WERI-Rb-1 (cell line): ENCODE results near the gene AFG3L2.

Source experiments
- DNase-seq: peaks from one replicate; pipeline ENCODE4 v3.0.0-alpha.2; 2020
- H3K27ac ChIP-seq: fragments of 250-450 bp; sonication (Bioruptor Pico); 2 replicates; pipeline ENCODE4 v1.5.1; 2020; ENCODE audit warnings: mild to moderate bottlenecking, moderate library complexity
- H3K27me3 ChIP-seq: fragments of 250-450 bp; sonication (Bioruptor Pico); 2 replicates; pipeline ENCODE4 v1.5.1; 2021; ENCODE audit warnings: mild to moderate bottlenecking, low read depth, moderate library complexity; ENCODE audit not compliant: insufficient read depth, severe bottlenecking
- H3K36me3 ChIP-seq: fragments of 250-450 bp; sonication (Bioruptor Pico); 2 replicates; pipeline ENCODE4 v1.5.1; 2020; ENCODE audit warnings: mild to moderate bottlenecking, moderate library complexity
- H3K4me3 ChIP-seq: 2 replicates; pipeline ENCODE4 v1.5.1; 2011; ENCODE audit warnings: low read depth, mild to moderate bottlenecking, control low read depth, low read length
- H3K9me3 ChIP-seq: fragments of 250-450 bp; sonication (Bioruptor Pico); 2 replicates; pipeline ENCODE4 v1.5.1; 2021; ENCODE audit warnings: mild to moderate bottlenecking, moderate library complexity; ENCODE audit not compliant: severe bottlenecking
- TF ChIP-seq, protein P1 (sequence below): IDR thresholded peaks from 2 replicates; pipeline ENCODE4 v1.5.1; 2011; ENCODE audit warnings: low read depth, mild to moderate bottlenecking, control low read depth, inconsistent platforms, low read length

Gene AFG3L2

DNA sequence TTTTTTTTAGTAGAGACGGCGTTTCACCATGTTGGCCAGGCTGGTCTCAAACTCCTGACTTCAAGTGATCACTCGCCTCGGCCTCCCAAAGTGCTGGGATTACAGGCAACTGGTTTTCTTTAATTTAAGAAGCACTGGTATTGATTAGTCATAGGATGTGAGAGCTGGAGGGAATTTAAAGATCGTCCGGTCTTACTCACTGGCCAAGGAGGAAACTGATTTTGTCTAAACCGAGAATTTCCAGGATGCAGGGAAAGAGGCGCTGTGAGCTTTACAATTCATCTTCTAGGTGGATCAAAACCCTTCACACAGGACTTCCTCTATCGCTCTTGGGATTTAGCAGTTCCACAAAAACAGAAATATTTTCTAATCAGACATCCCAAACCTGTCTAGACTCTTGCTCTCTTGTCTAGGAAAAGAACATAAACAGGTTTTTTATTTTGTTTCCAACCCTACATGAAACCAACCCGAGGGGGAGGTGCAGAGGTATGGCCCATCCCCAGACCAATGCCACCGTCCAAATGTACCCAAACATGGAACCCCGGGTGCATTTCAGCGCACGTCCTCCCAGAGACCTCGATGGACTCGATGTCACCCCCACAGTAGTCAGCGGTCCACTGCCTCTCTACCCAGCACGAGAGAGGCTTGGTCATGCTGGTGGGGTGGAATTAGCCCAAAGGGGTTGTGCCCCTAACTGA, 81.5 kb downstream of the AFG3L2 start:
- no peaks in the 10 kb centered on the region for H3K27me3 ChIP-seq
- no peak overlapping the region for H3K4me3 ChIP-seq
- no peak for DNase-seq
- TF ChIP-seq, protein P1, sequence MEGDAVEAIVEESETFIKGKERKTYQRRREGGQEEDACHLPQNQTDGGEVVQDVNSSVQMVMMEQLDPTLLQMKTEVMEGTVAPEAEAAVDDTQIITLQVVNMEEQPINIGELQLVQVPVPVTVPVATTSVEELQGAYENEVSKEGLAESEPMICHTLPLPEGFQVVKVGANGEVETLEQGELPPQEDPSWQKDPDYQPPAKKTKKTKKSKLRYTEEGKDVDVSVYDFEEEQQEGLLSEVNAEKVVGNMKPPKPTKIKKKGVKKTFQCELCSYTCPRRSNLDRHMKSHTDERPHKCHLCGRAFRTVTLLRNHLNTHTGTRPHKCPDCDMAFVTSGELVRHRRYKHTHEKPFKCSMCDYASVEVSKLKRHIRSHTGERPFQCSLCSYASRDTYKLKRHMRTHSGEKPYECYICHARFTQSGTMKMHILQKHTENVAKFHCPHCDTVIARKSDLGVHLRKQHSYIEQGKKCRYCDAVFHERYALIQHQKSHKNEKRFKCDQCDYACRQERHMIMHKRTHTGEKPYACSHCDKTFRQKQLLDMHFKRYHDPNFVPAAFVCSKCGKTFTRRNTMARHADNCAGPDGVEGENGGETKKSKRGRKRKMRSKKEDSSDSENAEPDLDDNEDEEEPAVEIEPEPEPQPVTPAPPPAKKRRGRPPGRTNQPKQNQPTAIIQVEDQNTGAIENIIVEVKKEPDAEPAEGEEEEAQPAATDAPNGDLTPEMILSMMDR: no peak
- H3K27ac ChIP-seq: no peak overlapping the region
- H3K9me3 ChIP-seq: no peaks in the 10 kb centered on the region
- no peaks in the 10 kb centered on the region for H3K36me3 ChIP-seq

DNA sequence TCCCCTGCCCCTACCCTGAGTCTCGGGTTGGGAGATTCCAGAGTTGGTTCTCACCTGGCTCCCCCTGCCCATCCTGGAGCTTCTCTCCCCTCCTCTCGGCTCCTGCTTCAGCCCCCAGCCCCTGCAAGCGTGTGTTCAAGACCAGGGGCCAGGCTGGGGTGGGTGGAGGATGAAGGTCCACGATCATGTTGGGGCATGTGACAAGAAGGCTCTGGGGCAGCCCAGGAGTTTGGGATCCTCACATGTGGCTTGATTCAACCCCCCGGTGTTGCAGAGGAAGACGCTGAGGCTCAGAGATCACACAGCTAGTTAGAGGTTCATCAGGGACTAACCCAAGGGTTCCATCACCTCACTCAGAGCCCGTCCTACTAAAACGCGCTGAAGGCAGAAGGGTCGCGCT, 83.2 kb downstream of the AFG3L2 start:
- TF ChIP-seq, protein P1: no peak
- Histone ChIP-seq H3K27ac (no peak overlapping the region), H3K36me3 (no peaks in the 10 kb centered on the region), H3K4me3 (no peak overlapping the region), H3K27me3 (no peaks in the 10 kb centered on the region), H3K9me3 (no peaks in the 10 kb centered on the region)
- DNase-seq: no peak

DNA sequence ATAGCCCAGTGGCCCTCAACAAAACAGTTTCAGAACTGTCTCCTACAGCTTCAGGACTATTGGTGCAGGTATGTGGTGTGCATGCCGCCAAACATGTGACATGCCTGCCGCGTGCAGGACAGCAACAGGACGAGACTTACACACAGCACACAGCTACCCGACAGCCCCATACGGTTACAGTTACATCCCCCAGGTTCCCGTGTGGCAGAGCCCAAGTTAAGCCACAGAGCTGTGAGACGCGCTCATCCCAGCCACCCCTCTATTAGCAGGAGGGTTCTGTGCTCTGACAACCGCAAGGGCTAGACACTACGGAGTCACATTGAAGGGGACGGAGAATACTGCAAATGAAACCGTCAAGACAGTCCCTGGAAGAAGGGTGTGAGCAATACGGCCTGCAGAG, 85.3 kb downstream of the AFG3L2 start:
- TF ChIP-seq, protein P1: no peak
- no peak overlapping the region for H3K4me3 ChIP-seq
- H3K36me3 ChIP-seq: no peaks in the 10 kb centered on the region
- H3K9me3 ChIP-seq: no peaks in the 10 kb centered on the region
- no peaks in the 10 kb centered on the region for H3K27me3 ChIP-seq
- no peak overlapping the region for H3K27ac ChIP-seq
- no peak for DNase-seq

DNA sequence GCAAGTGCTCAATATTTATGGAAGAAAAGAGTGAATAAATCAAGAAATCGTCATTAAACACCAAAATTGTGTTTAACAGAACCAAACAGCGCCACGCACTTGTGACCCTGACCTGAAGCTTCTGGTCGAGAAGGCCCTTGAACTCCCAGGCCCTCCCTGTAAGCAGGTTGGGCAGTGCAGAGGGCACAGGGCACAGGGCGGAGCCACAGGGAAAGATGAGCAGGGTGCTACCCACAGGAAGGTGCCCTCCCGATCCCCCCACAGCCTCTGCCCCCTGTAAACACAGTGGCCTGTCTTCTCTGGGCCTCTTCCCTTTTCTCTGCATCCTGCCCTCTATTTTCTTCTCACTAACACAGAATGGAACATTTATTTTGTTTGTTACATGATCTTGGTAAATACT, 85.9 kb downstream of the AFG3L2 start:
- H3K27me3 ChIP-seq: no peaks in the 10 kb centered on the region
- no peak overlapping the region for H3K4me3 ChIP-seq
- TF ChIP-seq, protein P1: no peak
- no peaks in the 10 kb centered on the region for H3K9me3 ChIP-seq
- H3K36me3 ChIP-seq: no peaks in the 10 kb centered on the region
- no peak overlapping the region for H3K27ac ChIP-seq
- DNase-seq: no peak

DNA sequence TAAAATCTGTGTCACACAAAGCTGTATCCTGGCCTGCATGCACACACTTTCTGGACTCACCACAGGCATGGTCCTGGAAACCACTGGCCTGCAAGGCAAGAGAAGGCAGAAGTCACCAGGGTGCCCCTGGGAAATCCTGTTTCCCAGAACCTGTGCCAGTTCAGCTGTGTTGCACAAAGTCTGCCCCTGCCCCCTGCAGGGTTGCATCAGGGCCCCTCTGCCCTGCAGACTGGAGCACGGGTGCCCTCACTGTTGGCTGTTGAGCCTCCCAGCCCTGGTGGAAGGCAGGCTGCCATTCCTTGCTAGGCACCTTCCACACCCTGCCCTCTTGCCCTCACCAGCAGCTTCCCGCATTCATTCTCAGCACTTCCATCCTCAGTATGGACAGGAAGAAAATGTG, 86.9 kb downstream of the AFG3L2 start:
- Histone ChIP-seq H3K27me3 (no peaks in the 10 kb centered on the region), H3K4me3 (no peak overlapping the region), H3K27ac (no peak overlapping the region), H3K9me3 (no peaks in the 10 kb centered on the region), H3K36me3 (no peaks in the 10 kb centered on the region)
- TF ChIP-seq, protein P1: no peak
- no peak for DNase-seq

DNA sequence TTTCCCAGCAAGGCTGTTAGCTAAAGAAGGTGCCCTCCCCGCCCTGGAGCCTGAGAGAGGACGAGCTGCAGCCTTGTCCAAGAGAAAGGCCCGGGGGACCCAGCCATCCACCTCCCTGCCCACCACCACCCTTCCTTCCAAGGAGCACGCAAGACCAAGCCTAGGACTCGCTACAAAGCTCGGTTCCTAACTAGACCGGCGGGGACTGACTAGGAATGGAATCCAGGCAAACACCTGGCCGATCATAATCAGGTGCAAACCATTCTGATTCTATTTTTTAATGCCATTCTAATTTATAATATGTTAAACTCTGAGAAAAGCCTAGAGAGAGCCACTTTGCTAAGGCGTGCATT, 88.6 kb downstream of the AFG3L2 start:
- Histone ChIP-seq H3K36me3 (no peaks in the 10 kb centered on the region), H3K27me3 (no peaks in the 10 kb centered on the region), H3K9me3 (no peaks in the 10 kb centered on the region), H3K4me3 (peak overlapping the region; percentile 43), H3K27ac (no peak overlapping the region)
- TF ChIP-seq, protein P1: no peak
- no peak for DNase-seq
